Stimulated activated CD4-positive, alpha-beta T cell treated with anti-CD3 and anti-CD28 coated beads, Interleukin-4, amount 100 ng/mL, for 24 hours (primary cell): Measurements from ENCODE around the gene EPS8L3.
"Not testable (repeated sequence)": the region's sequence is repeated elsewhere in the genome, so short reads cannot be mapped to it uniquely, and the experiment has no call there.

ENCODE experiments used
- DNase-seq: peaks from one replicate; pipeline ENCODE4 v3.0.0-alpha.2; 2020

The EPS8L3 gene

DNA sequence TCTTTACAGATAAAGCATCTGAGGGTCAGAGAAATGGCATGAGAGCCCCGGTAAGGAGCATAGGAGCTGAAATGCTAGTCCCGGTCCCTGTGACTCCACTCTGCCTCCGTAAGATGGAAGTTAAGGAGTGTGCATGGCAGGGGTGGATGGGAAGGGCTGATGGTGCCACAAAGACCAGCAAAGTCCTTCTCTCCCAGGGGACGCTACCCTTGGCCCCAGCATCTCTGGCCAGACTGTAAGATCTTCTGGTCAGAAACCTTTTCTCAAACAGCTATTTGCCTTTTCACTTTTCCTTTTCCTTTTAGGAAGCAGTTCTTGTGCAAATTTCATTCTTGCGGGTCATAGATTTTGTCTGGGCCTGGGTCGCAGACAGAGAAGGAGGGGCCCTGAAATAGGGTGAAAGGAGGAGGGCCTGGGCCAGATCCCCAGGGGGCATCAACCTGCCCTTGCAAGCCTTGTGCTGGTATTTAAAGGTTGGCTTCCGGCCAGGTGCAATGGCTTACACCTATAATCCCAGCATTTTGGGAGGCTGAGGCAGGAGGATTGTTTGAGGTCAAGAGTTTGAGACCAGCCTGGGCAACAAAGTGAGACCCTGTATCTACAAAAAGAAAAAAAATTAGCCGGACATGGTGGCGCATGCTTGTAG lies 14.4 kb upstream of the EPS8L3 start:
- DNase-seq, result no peak

GRCh38 chr1:109777436-109777835 lies 13.7 kb upstream of the EPS8L3 start:
- DNase-seq, result no peak

- DNase-seq, result peak; percentile 79
These were observed 13.2 kb upstream of the EPS8L3 start for GRCh38 chr1:109776911-109777310.

DNA sequence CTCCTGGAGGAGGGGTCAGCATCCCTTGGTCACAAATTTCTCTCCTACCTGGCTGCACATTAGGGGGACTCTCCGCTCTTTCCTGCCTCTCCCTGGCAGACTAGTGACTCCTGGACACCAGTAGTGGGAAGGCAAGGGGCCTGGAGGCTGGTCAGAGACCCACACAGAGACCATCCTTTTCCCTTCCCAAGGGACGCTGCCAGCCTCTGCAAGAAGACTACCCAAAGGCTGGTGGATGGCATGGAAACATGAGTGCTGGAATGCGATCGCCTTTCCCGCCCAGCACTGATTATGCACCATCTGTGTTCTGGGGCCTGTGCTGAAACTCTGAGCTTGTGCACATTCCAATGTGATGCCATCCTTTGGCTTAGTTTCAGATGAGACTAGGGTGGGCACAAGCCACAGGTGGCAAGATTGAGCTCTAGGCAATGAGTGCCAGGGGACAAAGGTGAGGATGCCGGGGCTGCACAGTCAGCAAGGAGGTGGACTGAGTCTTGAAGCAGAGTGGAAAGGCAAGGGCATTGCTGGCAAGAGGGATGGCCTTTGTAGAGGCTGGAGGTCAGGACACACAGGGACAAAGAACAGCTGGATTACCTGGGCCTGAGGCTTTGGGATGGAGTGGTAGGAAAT lies 12.6 kb upstream of the EPS8L3 start:
- DNase-seq, result no peak

- DNase-seq, result no peak
These were observed 11.7 kb upstream of the EPS8L3 start for GRCh38 chr1:109775398-109775797.

DNA sequence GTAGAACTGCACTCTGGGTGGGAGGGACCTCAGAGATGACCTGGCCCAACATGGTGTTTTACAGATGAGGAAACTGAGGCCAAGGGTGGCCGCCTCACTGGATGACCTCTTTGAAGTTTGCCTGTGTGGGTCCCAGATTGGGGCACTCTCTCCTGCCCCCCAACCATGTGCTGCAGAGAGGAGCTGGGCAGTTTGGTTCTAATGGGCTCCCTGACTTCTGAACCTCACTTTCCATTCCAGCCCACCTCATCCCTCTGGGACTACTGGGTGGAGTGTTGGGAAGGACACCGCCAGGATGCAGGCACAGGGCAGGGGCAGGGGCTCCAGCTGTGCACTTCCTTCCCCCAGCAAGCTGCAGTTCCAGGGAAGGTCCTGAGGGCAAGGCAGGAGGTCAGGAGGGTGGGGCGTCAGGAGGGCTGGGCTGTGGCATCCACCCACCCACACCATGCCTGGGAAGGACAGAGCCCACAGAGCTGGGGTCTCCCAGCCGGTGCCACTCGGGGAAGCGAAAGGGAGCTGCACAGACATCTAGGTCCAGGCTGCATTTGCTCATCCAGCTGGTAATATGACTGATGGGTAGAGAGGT lies 10.3 kb upstream of the EPS8L3 start:
- no peak for DNase-seq

GRCh38 chr1:109773203-109773899 lies 9.6 kb upstream of the EPS8L3 start:
- DNase-seq, result peak; percentile 75

GRCh38 chr1:109772658-109773202 lies 9.0 kb upstream of the EPS8L3 start:
- no peak for DNase-seq

DNA sequence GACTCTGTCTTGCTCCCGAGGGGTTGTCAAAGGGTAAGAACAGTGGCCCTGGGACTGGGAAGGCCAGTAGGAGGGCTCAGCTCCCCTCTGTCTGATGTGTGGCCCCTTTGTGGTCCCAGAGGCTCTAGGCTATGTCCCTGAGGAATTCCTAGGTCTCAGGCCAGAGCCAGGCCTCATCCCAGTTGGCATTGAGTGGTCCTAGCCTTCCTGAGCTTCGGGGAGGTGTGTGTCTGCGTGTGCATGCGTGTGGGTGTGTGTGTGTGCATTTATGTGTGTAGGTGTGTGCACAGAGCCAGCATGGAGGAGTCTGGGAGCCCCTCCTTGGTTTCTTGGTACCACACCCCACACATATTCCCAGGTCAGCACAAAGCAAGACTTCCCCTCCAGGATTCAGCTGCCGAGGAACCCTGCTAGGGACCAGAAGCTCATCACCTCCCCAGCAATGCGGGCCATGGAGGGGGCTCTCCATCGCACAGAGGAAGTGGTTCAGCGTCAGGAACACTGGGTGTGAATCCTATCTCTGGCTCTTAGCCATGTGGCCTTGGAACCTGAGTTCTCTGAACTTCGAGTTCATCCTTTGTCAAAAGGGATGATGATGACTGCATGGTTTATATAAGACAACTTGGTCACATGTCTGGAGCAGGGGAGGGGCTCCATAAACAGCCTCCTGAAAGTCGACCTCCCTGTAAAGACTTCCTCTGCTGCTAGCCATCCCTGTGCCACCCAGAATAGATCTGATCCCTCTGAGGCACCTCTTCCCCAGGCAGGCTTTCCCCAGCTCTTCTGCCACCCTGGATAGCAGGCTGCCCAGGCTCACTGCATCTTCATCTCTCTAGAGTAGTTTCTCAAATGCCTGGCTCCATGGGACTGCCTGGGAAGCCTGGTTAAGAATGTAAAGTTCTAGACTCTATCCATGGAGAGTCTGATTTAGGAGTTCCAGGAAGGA lies 8.3 kb upstream of the EPS8L3 start:
- DNase-seq, result no peak

DNA sequence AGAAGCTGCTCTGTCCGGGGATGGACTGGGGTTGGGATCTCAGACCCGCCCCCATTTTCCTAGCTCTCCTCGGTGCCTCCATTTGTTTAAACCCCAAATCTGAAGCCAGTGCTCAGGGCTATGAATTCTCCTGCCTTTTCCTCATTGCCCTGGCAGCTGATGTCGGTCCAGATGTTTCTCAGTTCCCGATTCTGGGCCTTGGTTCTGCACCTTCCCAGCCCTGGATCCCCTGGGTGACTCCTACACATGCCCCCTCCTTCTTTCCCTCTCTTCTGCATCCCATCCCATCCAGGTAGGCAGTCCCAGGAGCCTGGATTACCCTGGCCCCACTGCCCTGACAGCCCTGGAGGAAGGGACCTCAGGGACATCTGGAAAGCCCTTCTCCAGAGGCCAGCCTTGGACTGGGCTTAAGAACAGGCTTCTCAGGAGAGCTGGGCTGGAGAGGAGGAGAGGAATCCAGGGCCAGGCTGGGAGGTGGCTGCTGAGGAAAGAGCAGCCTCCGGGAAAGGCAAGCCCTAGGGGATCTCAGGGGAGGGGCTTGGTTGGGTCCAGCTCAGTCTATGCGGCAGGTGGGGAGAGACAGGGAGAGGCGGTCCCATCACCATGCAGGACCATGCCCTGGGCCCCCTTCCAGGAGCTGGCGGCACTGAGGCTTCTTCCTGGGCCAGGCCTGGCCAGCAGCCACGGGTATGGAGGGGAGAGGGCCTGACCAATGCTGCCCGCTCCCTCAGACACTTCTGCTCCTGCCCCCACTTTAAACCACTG lies 6.8 kb upstream of the EPS8L3 start:
- no peak for DNase-seq

- DNase-seq, result no peak
These were observed 5.8 kb upstream of the EPS8L3 start for GRCh38 chr1:109769330-109770078.

- no peak for DNase-seq
These were observed 5.1 kb upstream of the EPS8L3 start for GRCh38 chr1:109768820-109769219.

DNA sequence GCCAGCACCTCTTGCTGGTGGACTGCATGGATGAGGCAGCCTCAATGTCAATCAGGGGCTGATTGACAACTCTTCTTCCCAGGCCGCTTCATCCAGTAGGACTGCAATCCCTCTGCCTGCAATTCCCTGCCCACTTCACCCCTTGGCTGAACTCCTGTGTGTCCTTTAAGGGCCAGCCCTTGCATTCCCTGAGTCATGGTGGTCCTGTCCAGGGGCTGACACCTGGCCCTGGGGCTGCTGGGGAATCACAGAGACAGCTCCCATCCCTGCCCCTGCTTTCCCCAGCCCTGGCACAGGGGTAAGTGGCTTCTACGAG lies 4.6 kb upstream of the EPS8L3 start:
- DNase-seq, result no peak

GRCh38 chr1:109767637-109768334 lies 4.1 kb upstream of the EPS8L3 start:
- no peak for DNase-seq

- not testable (repeated sequence) for DNase-seq
These were observed 3.4 kb upstream of the EPS8L3 start for GRCh38 chr1:109766991-109767636.

GRCh38 chr1:109765896-109766615 lies 2.3 kb upstream of the EPS8L3 start:
- DNase-seq, result no peak

GRCh38 chr1:109765483-109765815 lies 1.7 kb upstream of the EPS8L3 start:
- DNase-seq, result no peak

DNA sequence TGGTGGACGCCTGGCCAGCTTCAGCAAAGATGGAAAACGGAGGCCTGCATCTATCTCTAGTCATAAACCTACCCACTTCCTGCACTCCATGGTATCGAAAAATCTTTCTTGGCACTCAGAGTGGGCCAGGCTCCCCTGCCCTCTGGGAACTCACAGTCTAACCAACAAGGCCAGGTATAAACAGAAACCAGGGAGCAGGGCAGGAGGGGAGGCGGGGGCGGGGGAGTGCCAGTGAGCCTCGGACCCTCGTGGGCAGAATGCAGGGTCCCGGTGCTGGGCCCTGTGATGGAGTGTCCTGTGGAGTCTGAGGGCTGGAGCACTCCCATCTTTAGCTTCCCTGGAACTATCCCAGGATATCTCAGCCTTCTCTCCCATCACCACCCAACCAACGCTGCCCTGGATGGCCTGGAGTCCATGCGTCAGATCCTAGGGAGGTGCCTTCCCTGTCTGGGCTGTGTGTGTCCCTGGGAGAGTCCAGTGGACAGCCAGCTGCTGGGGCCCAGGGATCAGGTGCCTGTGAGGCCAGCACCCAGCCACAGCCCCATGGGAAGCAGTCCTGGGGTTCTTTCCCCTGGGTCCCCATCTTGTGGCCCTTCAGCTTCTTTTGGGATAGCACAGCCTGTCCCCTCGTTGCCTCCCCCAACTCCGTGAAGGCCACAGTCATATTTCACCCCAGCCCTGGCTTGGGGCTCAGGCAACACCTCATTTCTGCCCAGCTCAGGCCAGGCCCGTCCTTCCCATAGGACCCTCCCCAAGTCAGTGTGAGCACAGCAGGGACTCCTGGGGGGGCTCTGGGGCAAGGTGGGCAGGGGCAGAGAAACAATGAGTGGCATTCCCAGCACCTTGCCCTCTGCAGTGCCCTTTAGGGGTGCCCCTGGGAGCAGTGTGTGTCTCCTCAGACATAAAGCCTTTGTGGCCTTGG lies 1.1 kb upstream of the EPS8L3 start:
- DNase-seq, result no peak
